GM12878 (cell line): ENCODE measurements around the gene MGLL.

Experiments used
- CEBPB ChIP-seq, 2 experiments: fragments of 150-350 bp in 1 of 2; IDR thresholded peaks; 2 replicates each; pipeline ENCODE4 v1.6.1; 2012 to 2014; ENCODE audit warnings: low read depth in 2 of 2, low read length in 2 of 2, borderline replicate concordance in 1 of 2, inconsistent platforms in 1 of 2
- CHD2 ChIP-seq: IDR thresholded peaks from 2 replicates; pipeline ENCODE4 v1.6.1; 2011; ENCODE audit warnings: low read depth, low read length, improper control_type of control experiment, borderline replicate concordance
- EP300 ChIP-seq, 2 experiments: fragments of 150-350 bp in 1 of 2; IDR thresholded peaks; 2 replicates each; pipeline ENCODE4 v1.6.1; 2011 to 2012; ENCODE audit warnings: low read depth in 2 of 2, low read length in 2 of 2, borderline replicate concordance in 1 of 2, improper control_type of control experiment in 1 of 2, inconsistent platforms in 1 of 2; ENCODE audit not compliant: control insufficient read depth in 1 of 2
- NFIC ChIP-seq: IDR thresholded peaks from 2 replicates; pipeline ENCODE4 v1.6.1; 2012; ENCODE audit warnings: low read depth, mild to moderate bottlenecking, inconsistent platforms, low read length, moderate library complexity
- NFXL1 ChIP-seq: fragments of 450-650 bp; IDR thresholded peaks from 2 replicates; pipeline ENCODE4 v1.6.1; 2017; ENCODE audit warnings: antibody characterized with exemption, mild to moderate bottlenecking, borderline replicate concordance
- POLR2A ChIP-seq: IDR thresholded peaks from 2 replicates; pipeline ENCODE4 v1.6.1; 2011; ENCODE audit warnings: low read depth, mild to moderate bottlenecking, low read length
- RFX5 ChIP-seq: IDR thresholded peaks from 2 replicates; pipeline ENCODE4 v1.6.1; 2011; ENCODE audit warnings: low read depth, low read length, improper control_type of control experiment
- ZBTB40 ChIP-seq: fragments of 450-650 bp; IDR thresholded peaks from 2 replicates; pipeline ENCODE4 v1.6.1; 2016; ENCODE audit warnings: mild to moderate bottlenecking, moderate library complexity, borderline replicate concordance
- TF ChIP-seq, protein P1 (sequence below), 3 experiments: IDR thresholded peaks in 2 of 3; conservative IDR thresholded peaks in 1 of 3; 2 replicates each; pipeline ENCODE4 v1.5.1; 2011; ENCODE audit warnings: low read depth in 3 of 3, low read length in 3 of 3, mild to moderate bottlenecking in 3 of 3, control low read depth in 2 of 3, moderate library complexity in 2 of 3, inconsistent platforms in 1 of 3, mixed read lengths in 1 of 3; ENCODE audit not compliant: control insufficient read depth in 2 of 3, insufficient read depth in 1 of 3; ENCODE audit errors: extremely low read depth in 1 of 3
- TF ChIP-seq, protein P2 (sequence below): IDR thresholded peaks from 2 replicates; pipeline ENCODE4 v1.6.1; 2011; ENCODE audit warnings: borderline replicate concordance, low read depth, mild to moderate bottlenecking, moderate library complexity, low read length; ENCODE audit not compliant: insufficient read depth, poor library complexity, severe bottlenecking

- TF ChIP-seq POLR2A (no peak), NFXL1 (no peak), CEBPB (IDR thresholded peaks at IDR 0.05; ENCODE audit: borderline replicate concordance in 1 of 2, low read depth in 2 of 2, low read length in 2 of 2) (no peak), NFIC (no peak), RFX5 (no peak), EP300 (IDR thresholded peaks at IDR 0.05; ENCODE audit: borderline replicate concordance in 1 of 2, control insufficient read depth in 1 of 2, low read depth in 2 of 2, low read length in 2 of 2) (no peak), CHD2 (no peak), ZBTB40 (no peak)
- TF ChIP-seq, protein P1, sequence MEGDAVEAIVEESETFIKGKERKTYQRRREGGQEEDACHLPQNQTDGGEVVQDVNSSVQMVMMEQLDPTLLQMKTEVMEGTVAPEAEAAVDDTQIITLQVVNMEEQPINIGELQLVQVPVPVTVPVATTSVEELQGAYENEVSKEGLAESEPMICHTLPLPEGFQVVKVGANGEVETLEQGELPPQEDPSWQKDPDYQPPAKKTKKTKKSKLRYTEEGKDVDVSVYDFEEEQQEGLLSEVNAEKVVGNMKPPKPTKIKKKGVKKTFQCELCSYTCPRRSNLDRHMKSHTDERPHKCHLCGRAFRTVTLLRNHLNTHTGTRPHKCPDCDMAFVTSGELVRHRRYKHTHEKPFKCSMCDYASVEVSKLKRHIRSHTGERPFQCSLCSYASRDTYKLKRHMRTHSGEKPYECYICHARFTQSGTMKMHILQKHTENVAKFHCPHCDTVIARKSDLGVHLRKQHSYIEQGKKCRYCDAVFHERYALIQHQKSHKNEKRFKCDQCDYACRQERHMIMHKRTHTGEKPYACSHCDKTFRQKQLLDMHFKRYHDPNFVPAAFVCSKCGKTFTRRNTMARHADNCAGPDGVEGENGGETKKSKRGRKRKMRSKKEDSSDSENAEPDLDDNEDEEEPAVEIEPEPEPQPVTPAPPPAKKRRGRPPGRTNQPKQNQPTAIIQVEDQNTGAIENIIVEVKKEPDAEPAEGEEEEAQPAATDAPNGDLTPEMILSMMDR (IDR thresholded peaks at IDR 0.05 in 2 of 3, conservative IDR thresholded peaks at IDR 0.05 in 1 of 3; ENCODE audit: control insufficient read depth in 2 of 3, extremely low read depth in 1 of 3, insufficient read depth in 1 of 3, low read depth in 3 of 3, low read length in 3 of 3), result no peak
- TF ChIP-seq, protein P2, sequence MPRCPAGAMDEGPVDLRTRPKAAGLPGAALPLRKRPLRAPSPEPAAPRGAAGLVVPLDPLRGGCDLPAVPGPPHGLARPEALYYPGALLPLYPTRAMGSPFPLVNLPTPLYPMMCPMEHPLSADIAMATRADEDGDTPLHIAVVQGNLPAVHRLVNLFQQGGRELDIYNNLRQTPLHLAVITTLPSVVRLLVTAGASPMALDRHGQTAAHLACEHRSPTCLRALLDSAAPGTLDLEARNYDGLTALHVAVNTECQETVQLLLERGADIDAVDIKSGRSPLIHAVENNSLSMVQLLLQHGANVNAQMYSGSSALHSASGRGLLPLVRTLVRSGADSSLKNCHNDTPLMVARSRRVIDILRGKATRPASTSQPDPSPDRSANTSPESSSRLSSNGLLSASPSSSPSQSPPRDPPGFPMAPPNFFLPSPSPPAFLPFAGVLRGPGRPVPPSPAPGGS, result no peak
Observed at GRCh38 chr3:127676456-127676855, 145.9 kb downstream of the MGLL start.
